Measurements from ENCODE around the gene MBIP.

The MBIP gene

DNA sequence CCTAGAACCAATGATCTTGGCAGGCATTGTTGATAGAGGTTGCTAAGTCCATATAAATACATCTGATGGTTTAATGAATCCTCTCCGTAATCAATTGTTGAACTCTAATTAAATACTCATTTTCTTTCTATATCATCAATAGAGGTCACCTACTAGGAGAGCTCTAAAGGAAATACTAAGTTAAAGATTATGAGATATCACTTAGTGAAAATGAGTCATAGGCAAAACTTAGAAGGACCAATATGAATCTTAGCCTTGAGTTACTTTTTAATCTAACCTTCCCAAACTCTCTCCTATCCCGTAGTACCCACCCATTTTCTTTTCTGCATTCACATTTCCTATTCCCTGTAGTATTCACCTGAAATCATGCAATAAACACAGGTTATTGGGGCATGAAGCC, 50.2 kb downstream of the MBIP start:
- no peak for DNase-seq (ENCODE audit: extremely low read depth in 1 of 2, low read depth in 1 of 2)

DNA sequence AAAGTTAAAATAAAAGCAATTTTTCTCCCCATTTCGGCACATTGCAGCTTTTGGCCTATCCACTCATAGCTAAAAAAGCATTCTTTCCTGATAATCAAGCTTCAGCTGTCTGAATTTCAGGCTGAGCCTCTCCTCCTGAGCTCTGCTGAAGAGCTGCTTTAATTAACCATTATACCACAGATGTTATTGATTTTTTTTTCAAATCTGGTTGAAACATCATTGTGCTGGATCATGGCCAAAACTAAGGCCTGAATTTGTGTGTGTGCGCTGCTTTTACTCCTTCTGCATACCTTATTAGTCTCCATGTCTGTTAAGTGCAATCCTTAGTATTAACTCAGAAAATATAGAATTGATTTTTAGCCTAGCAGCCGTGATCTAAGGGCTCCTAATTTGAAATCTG, 52.3 kb downstream of the MBIP start:
- no peak for DNase-seq (ENCODE audit: extremely low read depth in 1 of 2, low read depth in 1 of 2)

DNA sequence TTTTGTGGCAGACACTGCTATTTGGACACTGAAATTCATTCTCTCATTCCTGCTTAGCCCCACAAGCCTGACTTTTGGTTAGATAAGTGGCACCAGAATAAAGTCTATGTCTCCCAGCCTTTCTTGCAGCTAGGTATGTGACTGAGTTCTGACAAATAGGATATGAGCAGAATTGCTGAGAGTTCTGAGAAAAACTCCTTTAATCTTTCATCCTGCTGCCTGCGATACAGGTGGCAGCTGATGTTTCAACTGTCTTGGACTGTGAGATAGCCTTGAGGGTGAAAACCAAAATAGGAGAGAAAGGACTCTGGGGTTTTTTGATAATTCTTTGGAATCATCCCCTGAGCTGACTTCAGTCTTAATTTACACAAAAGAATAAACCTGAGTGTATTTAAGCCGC, 55.8 kb downstream of the MBIP start:
- no peak for DNase-seq (ENCODE audit: extremely low read depth in 1 of 2, low read depth in 1 of 2)

DNA sequence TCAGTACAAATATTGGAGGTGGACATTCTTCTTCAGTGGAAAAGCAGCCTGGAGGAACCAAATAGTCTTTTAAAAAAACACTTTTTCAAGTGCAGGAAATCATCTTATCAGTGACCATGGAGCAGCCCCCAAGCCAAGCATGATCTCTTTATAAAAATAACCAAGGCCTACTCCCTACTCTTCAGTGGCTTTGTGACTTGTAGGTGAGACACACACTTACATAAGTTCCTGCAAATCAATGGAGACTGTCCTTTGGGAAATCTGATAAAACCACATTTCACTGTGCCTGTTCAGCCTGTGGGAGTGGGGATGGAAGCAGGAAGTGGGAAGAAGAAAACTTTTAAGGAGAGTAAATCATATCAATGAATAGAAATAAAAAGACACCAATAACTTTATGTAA, 56.3 kb downstream of the MBIP start:
- DNase-seq (ENCODE audit: extremely low read depth in 1 of 2, low read depth in 1 of 2) = no peak

DNA sequence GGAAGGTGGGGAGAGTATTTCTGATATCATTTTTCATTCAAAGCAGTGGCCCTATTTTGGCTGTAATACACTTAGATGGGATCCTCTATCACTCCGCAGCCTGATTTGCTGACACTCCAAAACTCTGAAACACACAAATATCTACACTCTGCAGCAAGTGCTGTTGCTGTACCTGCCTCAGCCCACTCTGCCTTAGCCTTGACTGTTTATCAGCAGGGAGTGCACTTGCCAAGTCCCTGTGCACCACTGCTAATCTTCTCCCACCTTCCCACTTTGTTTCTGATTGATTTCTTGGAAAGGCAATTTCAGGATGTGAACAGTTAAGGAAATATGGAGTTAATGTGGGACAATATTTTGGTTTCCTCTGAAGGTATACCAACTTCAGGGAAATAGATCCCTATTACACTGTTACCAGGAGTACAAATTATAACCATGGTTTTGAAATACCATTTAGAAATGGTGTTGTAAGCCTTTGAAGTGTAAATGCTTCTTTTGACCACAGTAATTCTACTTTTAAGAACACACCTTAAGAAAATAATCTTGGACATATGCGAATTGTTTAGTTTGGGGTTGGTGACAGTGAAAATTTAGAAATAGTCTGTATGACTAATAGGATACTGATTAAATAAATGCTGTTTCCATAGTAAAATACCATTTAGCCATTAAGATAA, 59.3 kb downstream of the MBIP start:
- no peak for DNase-seq (ENCODE audit: extremely low read depth in 1 of 2, low read depth in 1 of 2)

DNA sequence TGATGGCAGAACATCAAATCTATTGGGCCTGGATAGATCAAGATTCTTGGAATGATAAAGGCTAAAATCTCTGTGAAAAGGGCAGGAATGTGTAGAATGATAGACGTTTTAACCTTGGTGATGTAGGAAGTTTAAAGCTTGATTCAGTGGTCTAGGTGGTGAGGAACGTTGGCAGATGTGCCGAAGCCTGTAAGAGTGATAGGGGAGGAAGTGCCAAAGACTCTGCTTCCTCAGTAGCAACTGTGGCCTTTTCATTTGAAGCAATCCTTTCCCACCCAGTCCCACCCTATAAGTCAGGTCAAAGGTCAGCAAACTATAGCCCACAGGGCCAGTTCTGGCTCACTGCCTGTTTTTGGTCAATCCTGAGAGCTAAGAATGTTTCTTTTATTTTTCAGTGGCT, 62.2 kb downstream of the MBIP start:
- no peak for DNase-seq (ENCODE audit: extremely low read depth in 1 of 2, low read depth in 1 of 2)

DNA sequence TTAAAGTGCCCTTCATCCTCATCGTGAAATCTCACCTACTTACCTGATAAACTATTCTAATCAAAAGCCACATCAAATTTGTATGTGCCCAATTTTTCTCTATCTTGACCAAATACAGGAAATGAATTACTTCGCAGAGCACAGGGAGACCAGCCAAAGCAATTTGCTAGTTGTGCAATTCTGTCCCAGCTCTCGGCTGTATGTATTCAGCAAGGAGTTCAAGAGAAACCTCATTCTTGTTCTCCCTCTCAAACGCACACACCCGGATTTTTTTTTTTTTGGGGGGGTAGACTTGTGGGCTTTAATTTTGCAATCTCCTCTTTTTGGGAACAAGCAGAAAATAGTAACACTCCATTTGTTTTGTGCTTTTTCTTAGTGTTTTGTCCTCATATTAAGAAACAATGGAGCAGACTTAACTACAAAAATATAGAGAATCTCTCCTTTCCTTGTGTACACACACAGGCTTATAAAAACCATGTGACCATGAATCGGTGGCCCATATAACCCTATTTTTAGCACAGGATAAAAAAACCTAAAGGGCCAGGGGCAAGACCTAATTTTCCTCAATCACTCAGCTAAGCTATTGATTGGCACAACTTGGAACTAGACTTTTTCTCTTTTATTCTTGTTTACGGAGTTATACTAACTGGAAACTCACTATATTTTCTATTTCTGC, 64.2 kb downstream of the MBIP start:
- DNase-seq (ENCODE audit: extremely low read depth in 1 of 2, low read depth in 1 of 2) = no peak

DNA sequence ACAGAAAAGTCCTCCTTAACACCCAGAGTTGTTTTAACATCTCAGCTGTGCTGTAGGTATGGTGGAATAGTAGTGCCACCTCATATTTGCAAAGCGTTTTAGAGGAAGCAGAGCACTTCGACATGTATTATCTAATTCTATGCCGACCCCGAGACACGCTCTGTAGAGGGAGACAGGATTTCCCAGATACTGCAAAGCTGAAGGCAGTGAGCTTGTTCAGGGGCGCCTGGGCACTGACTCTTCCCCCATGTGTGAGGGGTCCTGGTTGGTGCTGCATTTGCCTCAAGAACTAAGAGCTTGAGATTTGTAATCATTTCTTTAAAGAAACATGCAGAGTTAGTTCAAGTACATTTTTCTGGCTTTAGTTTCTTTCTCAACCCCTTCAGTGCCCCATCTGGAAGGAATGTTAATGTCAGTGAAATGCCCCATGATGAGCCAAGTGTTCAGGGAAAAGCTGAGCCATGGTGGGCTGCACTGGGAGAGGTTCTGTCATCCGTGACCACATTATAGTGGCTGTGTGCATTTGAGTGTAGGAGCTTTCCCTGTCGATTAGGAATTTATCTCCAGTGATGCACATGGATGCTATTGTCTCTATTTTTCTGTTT, 66.3 kb downstream of the MBIP start:
- DNase-seq (ENCODE audit: extremely low read depth in 1 of 2, low read depth in 1 of 2) = no peak

All from stimulated activated CD8-positive, alpha-beta memory T cell treated with anti-CD3 and anti-CD28 coated beads, Interleukin-7, amount 100 ng/mL, for 48 hours (primary cell).